Chondrocyte (in vitro differentiated cells): ENCODE results near the gene SLC39A11. TPM values are rescaled to one million over a fixed set of nuclear protein-coding genes. Genes with fewer than 3 reads are reported as not detected.
"Not testable (repeated sequence)": the region's sequence is repeated elsewhere in the genome, so short reads cannot be mapped to it uniquely, and the experiment has no call there.

Source experiments
- DNase-seq: peaks from one replicate; pipeline ENCODE4 v3.0.0; 2021; ENCODE audit warnings: mixed read lengths, low spot score
- H3K27ac Mint-ChIP-seq: one replicate; pipeline ENCODE4 v1.8.0; 2021; ENCODE audit warnings: mild to moderate bottlenecking, moderate library complexity, mixed read lengths; ENCODE audit not compliant: unreplicated experiment
- H3K27me3 Mint-ChIP-seq: 2 replicates; pipeline ENCODE4 v1.8.0; 2021; ENCODE audit warnings: low read depth, mixed read lengths
- H3K36me3 Mint-ChIP-seq: 2 replicates; pipeline ENCODE4 v1.8.0; 2021; ENCODE audit warnings: low read depth, mixed read lengths
- H3K4me1 Mint-ChIP-seq: 2 replicates; pipeline ENCODE4 v1.8.0; 2021; ENCODE audit warnings: low read depth, mild to moderate bottlenecking, mixed read lengths
- H3K4me3 Mint-ChIP-seq: one replicate; pipeline ENCODE4 v1.8.0; 2021; ENCODE audit warnings: mild to moderate bottlenecking, moderate library complexity, mixed read lengths; ENCODE audit not compliant: unreplicated experiment
- H3K9me3 Mint-ChIP-seq: 2 replicates; pipeline ENCODE4 v1.8.0; 2021; ENCODE audit warnings: low read depth, mixed read lengths
- total RNA-seq: library from RNA; stranded (reverse); gene quantifications from 3 replicates; pipeline ENCODE4 v1.2.1, GENCODE V29; 2021
- TF ChIP-seq, protein P1 (sequence below): fragments of 200-600 bp; sonication (generic); IDR thresholded peaks from 2 replicates; pipeline ENCODE4 v1.5.0; 2021; ENCODE audit warnings: antibody characterized with exemption, mild to moderate bottlenecking, moderate library complexity

SLC39A11 gene
- total RNA-seq, 1 donor from 2014 or later = 25.3 TPM

DNA sequence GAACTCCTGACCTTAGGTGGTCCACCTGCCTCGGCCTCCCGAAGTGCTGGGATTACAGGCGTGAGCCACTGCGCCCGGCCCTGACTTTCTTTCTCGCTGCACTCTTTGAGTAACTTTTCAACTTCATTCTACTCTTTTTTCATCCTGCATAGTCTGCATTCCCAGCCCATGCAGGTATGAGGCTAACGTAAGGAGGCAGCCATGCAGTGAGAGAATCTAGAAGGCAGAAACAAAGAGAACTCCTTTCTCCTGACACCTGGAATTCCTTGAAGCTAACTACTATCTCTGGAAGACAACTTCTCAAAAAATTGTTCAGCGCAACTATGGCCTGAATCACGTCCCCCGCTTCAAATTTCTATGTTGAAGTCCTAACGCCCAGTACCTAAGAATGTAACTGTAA, 152.0 kb downstream of the SLC39A11 start:
- Mint-ChIP-seq H3K27ac (no peak overlapping the region), H3K4me1 (peaks cover under 1% of the 10 kb centered on the region), H3K9me3 (no peaks in the 10 kb centered on the region), H3K27me3 (no peaks in the 10 kb centered on the region), H3K4me3 (no peak overlapping the region), H3K36me3 (peaks cover 3% of the 10 kb centered on the region)
- TF ChIP-seq, protein P1, sequence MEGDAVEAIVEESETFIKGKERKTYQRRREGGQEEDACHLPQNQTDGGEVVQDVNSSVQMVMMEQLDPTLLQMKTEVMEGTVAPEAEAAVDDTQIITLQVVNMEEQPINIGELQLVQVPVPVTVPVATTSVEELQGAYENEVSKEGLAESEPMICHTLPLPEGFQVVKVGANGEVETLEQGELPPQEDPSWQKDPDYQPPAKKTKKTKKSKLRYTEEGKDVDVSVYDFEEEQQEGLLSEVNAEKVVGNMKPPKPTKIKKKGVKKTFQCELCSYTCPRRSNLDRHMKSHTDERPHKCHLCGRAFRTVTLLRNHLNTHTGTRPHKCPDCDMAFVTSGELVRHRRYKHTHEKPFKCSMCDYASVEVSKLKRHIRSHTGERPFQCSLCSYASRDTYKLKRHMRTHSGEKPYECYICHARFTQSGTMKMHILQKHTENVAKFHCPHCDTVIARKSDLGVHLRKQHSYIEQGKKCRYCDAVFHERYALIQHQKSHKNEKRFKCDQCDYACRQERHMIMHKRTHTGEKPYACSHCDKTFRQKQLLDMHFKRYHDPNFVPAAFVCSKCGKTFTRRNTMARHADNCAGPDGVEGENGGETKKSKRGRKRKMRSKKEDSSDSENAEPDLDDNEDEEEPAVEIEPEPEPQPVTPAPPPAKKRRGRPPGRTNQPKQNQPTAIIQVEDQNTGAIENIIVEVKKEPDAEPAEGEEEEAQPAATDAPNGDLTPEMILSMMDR = no peak
- DNase-seq = no peak

DNA sequence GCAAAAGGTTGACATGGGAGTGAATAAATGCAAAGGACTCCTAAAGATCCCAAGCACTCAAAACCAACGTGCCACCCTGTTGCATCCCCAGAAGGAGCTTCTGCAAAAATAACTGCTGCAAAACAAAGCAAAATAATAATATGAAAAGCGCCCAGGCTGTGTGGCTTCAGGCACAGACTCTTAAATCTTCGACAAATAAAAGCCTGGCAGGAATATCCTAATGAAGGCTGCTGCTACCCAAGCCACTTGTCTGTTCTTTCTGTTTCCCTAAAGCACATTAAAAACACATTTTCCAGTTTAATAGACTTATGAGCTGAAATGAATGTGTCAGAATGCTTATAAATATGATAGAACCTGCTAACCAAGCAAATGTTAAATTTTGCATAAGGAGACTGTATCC, 154.0 kb downstream of the SLC39A11 start:
- TF ChIP-seq, protein P1 = no peak
- H3K4me1 Mint-ChIP-seq = no peaks in the 10 kb centered on the region
- H3K27me3 Mint-ChIP-seq = no peaks in the 10 kb centered on the region
- H3K9me3 Mint-ChIP-seq = no peaks in the 10 kb centered on the region
- DNase-seq = no peak
- H3K27ac Mint-ChIP-seq = no peak overlapping the region
- peaks cover 4% of the 10 kb centered on the region for H3K36me3 Mint-ChIP-seq
- H3K4me3 Mint-ChIP-seq = no peak overlapping the region

DNA sequence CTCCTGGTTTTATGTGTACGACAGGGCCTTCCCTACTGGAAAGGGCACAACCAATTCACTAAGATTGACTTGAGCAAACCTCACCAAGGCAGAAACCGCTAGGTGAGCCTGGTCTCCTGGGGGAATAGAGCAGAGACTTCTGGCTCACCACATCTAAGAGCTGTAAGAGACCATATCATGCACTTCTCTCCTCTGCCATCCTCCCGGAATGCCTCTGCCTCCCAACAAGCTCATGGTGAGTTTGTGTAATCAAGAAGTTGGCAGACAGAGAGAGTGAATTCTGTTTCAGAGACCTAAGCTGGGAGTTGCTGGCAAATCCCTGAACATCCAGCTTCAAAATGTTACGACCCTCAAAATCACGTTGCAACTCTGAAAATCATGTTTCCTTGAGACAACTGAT, 154.8 kb downstream of the SLC39A11 start:
- no peaks in the 10 kb centered on the region for H3K27me3 Mint-ChIP-seq
- DNase-seq = no peak
- TF ChIP-seq, protein P1 = no peak
- H3K4me1 Mint-ChIP-seq = no peaks in the 10 kb centered on the region
- H3K4me3 Mint-ChIP-seq = no peak overlapping the region
- H3K36me3 Mint-ChIP-seq = peaks cover 2% of the 10 kb centered on the region
- no peak overlapping the region for H3K27ac Mint-ChIP-seq
- no peaks in the 10 kb centered on the region for H3K9me3 Mint-ChIP-seq

DNA sequence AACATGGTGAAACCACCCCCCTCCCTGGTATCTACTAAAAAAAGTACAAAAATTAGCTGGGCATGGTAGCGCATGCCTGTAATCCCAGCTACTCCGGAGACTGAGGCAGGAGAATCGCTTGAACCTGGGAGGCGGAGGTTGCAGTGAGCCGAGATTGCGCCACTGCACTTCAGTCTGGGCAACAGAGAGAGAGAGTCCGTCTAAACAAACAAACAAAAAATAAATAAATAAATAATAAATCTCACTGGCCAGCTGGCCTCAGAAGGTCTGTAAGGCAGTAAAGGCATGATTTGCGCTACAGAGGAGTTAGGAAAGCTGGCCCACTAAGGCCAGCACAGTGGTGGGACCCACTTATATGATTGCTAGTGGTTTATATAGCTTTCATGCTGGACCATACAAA, 155.2 kb downstream of the SLC39A11 start:
- H3K36me3 Mint-ChIP-seq, H3K27me3 Mint-ChIP-seq, H3K27ac Mint-ChIP-seq, H3K4me1 Mint-ChIP-seq, H3K9me3 Mint-ChIP-seq, H3K4me3 Mint-ChIP-seq, DNase-seq: not testable (repeated sequence)

DNA sequence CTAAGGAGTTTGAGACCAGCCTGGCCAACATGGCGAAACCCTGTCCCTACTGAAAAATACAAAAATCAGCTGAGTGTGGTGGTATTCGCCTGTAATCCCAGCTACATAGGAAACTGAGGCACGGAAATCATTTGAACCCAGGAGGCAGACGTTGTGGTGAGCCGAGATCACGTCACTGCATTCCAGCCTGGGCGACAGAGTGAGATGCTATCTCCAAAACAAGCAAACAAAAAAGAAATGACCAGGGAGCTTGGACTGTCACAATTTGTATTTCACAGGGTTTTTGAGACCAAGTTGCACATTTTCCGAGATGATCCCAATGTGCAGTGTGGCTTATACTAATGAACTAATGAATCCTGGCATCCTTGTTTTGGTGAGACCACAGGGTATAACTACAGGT, 156.5 kb downstream of the SLC39A11 start:
- H3K9me3 Mint-ChIP-seq = no peaks in the 10 kb centered on the region
- no peak overlapping the region for H3K27ac Mint-ChIP-seq
- no peaks in the 10 kb centered on the region for H3K4me1 Mint-ChIP-seq
- H3K36me3 Mint-ChIP-seq = peaks cover 2% of the 10 kb centered on the region
- H3K27me3 Mint-ChIP-seq = no peaks in the 10 kb centered on the region
- DNase-seq = no peak
- H3K4me3 Mint-ChIP-seq = no peak overlapping the region
- TF ChIP-seq, protein P1 = no peak

DNA sequence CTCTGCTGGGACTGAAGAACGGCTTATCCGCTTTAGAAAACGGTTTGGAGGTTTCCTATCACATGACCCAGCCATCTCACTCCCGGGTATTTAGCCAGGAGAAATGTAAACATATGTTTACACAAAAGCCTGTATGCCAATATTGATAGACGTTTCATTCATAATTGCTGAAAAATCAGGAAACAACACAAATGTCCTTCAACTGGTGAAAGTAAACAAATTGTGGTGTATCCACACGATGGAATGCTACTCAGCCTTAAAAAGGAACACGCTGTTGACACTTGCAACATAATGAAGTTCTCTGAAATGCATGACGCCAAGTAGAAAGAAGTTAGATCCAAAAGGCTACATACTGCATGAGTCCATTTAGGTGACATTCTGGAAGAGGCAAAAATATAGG, 157.6 kb downstream of the SLC39A11 start:
- no peak for DNase-seq
- Mint-ChIP-seq H3K9me3 (no peaks in the 10 kb centered on the region), H3K27ac (no peak overlapping the region), H3K4me1 (no peaks in the 10 kb centered on the region), H3K4me3 (no peak overlapping the region), H3K36me3 (peaks cover 2% of the 10 kb centered on the region), H3K27me3 (no peaks in the 10 kb centered on the region)
- TF ChIP-seq, protein P1 = no peak
